CD4-positive, CD25-positive, alpha-beta regulatory T cell (primary cell): ENCODE data around the gene EPHB2. TPM values are rescaled to one million over a fixed set of nuclear protein-coding genes. Genes with fewer than 3 reads are reported as not detected.

Source experiments
- ATAC-seq, 2 donors: fragments of 150-1000 bp; cut with Tn5 transposase; one replicate each; pipeline ENCODE4 v1.10.0; 2021; ENCODE audit warnings: low read depth in 2 of 2, moderate number of reproducible peaks in 2 of 2, moderate library complexity in 1 of 2
- DNase-seq, 3 donors: peaks; one replicate each; pipeline versions ENCODE4 v3.0.0 to v3.0.0-alpha.2; 2012 to 2022; ENCODE audit warnings: mixed read lengths in 1 of 3
- H3K27ac ChIP-seq: one replicate; pipeline ENCODE4 v1.7.0; 2013; ENCODE audit warnings: mild to moderate bottlenecking, low read length; ENCODE audit not compliant: insufficient read depth, poor library complexity, severe bottlenecking
- H3K27me3 ChIP-seq: one replicate; pipeline ENCODE4 v1.7.0; 2013; ENCODE audit warnings: low read length; ENCODE audit not compliant: control insufficient read depth, insufficient read depth
- H3K36me3 ChIP-seq: one replicate; pipeline ENCODE4 v1.7.0; 2013; ENCODE audit warnings: mild to moderate bottlenecking, low read length, moderate library complexity; ENCODE audit not compliant: control insufficient read depth, insufficient read depth
- H3K4me1 ChIP-seq: 2 replicates; pipeline ENCODE4 v1.7.0; 2013; ENCODE audit warnings: mild to moderate bottlenecking, low read length; ENCODE audit not compliant: insufficient read depth, control insufficient read depth, poor library complexity, severe bottlenecking
- H3K4me3 ChIP-seq: one replicate; pipeline ENCODE4 v1.7.0; 2013; ENCODE audit warnings: low read depth, mild to moderate bottlenecking, low read length, moderate library complexity
- H3K9me3 ChIP-seq, 2 experiments: 1 replicate in 1 of 2; 2 replicates in 1 of 2; pipeline ENCODE4 v1.7.0; 2013; ENCODE audit warnings: low read length in 2 of 2, mild to moderate bottlenecking in 1 of 2, moderate library complexity in 1 of 2; ENCODE audit not compliant: control insufficient read depth in 2 of 2
- H3K27ac Mint-ChIP-seq, 3 donors: one replicate each; pipeline ENCODE4 v1.8.0; 2020 to 2022; ENCODE audit warnings: mild to moderate bottlenecking in 3 of 3, mixed read lengths in 3 of 3, moderate library complexity in 2 of 3
- H3K27me3 Mint-ChIP-seq: one replicate; pipeline ENCODE4 v1.8.0; 2022; ENCODE audit warnings: mild to moderate bottlenecking, mixed read lengths
- H3K36me3 Mint-ChIP-seq: one replicate; pipeline ENCODE4 v1.8.0; 2020; ENCODE audit warnings: mixed read lengths
- H3K4me1 Mint-ChIP-seq, 4 donors: one replicate each; pipeline ENCODE4 v1.8.0; 2020 to 2022; ENCODE audit warnings: mixed read lengths in 4 of 4, mild to moderate bottlenecking in 1 of 4
- H3K4me3 Mint-ChIP-seq, 4 donors: one replicate each; pipeline ENCODE4 v1.8.0; 2020 to 2022; ENCODE audit warnings: mild to moderate bottlenecking in 4 of 4, mixed read lengths in 4 of 4, moderate library complexity in 3 of 4
- H3K9me3 Mint-ChIP-seq, 7 donors: one replicate each; pipeline ENCODE4 v1.8.0; 2020 to 2022; ENCODE audit warnings: mixed read lengths in 7 of 7, mild to moderate bottlenecking in 3 of 7, moderate library complexity in 2 of 7
- polyA plus RNA-seq, 4 donors: library from polyadenylated mRNA; unstranded; fragments of 300-500 nt; fragmentation: Illumina TruSeq; gene quantifications; one replicate each; pipeline ENCODE4 v1.2.3, GENCODE V29; 2021
- total RNA-seq: library from RNA; stranded (reverse); gene quantifications from one replicate; pipeline ENCODE4 v1.2.3, GENCODE V29; 2022

EPHB2 gene
- total and polyA plus RNA-seq, 5 donors from 2014 or later: not detected

- H3K27me3 ChIP-seq: no peaks in the 10 kb centered on the region
- Mint-ChIP-seq H3K27ac (no peak overlapping the region), H3K4me3 (no peak overlapping the region), H3K4me1 (no peaks in the 10 kb centered on the region), H3K27me3 (peaks cover 5% of the 10 kb centered on the region), H3K9me3 (peaks cover 0 to 1% (median 0%) of the 10 kb centered on the region in 7 donors), H3K36me3 (no peaks in the 10 kb centered on the region)
- no peaks in the 10 kb centered on the region for H3K36me3 ChIP-seq
- ATAC-seq (no peak), DNase-seq (no peak)
- no peak overlapping the region for H3K4me3 ChIP-seq
- H3K27ac ChIP-seq: no peak overlapping the region
- H3K4me1 ChIP-seq: no peaks in the 10 kb centered on the region
- H3K9me3 ChIP-seq: no peaks in the 10 kb centered on the region
Measured at GRCh38 chr1:22869325-22869724, 158.7 kb downstream of the EPHB2 start.

GRCh38 chr1:22870201-22870871, 159.7 kb downstream of the EPHB2 start:
- Histone ChIP-seq H3K36me3 (no peaks in the 10 kb centered on the region), H3K27me3 (no peaks in the 10 kb centered on the region), H3K4me3 (no peak overlapping the region), H3K27ac (no peak overlapping the region), H3K9me3 (no peaks in the 10 kb centered on the region), H3K4me1 (no peaks in the 10 kb centered on the region)
- H3K4me3 Mint-ChIP-seq: no peak overlapping the region
- no peak overlapping the region for H3K27ac Mint-ChIP-seq
- no peak for ATAC-seq
- no peak for DNase-seq
- no peaks in the 10 kb centered on the region for H3K36me3 Mint-ChIP-seq
- peaks cover 5% of the 10 kb centered on the region for H3K27me3 Mint-ChIP-seq
- no peaks in the 10 kb centered on the region for H3K4me1 Mint-ChIP-seq
- H3K9me3 Mint-ChIP-seq: peaks cover 0 to 1% (median 0%) of the 10 kb centered on the region in 7 donors

- H3K27me3 Mint-ChIP-seq: no peaks in the 10 kb centered on the region
- no peak overlapping the region for H3K4me3 Mint-ChIP-seq
- H3K27ac ChIP-seq: no peak overlapping the region
- H3K4me3 ChIP-seq: no peak overlapping the region
- no peaks in the 10 kb centered on the region for H3K27me3 ChIP-seq
- H3K36me3 ChIP-seq: no peaks in the 10 kb centered on the region
- DNase-seq (no peak), ATAC-seq (no peak)
- no peaks in the 10 kb centered on the region for H3K9me3 Mint-ChIP-seq
- no peaks in the 10 kb centered on the region for H3K9me3 ChIP-seq
- no peaks in the 10 kb centered on the region for H3K36me3 Mint-ChIP-seq
- no peaks in the 10 kb centered on the region for H3K4me1 ChIP-seq
- no peaks in the 10 kb centered on the region for H3K4me1 Mint-ChIP-seq
- no peak overlapping the region for H3K27ac Mint-ChIP-seq
Measured at GRCh38 chr1:22872981-22873664, 162.5 kb downstream of the EPHB2 start.

GRCh38 chr1:22874785-22875184, 164.1 kb downstream of the EPHB2 start:
- no peaks in the 10 kb centered on the region for H3K27me3 Mint-ChIP-seq
- no peak overlapping the region for H3K4me3 Mint-ChIP-seq
- DNase-seq (no peak), ATAC-seq (no peak)
- no peaks in the 10 kb centered on the region for H3K36me3 ChIP-seq
- no peaks in the 10 kb centered on the region for H3K9me3 ChIP-seq
- H3K27me3 ChIP-seq: no peaks in the 10 kb centered on the region
- no peaks in the 10 kb centered on the region for H3K36me3 Mint-ChIP-seq
- H3K27ac ChIP-seq: no peak overlapping the region
- no peak overlapping the region for H3K4me3 ChIP-seq
- no peaks in the 10 kb centered on the region for H3K4me1 ChIP-seq
- no peaks in the 10 kb centered on the region for H3K9me3 Mint-ChIP-seq
- H3K4me1 Mint-ChIP-seq: no peaks in the 10 kb centered on the region
- H3K27ac Mint-ChIP-seq: no peak overlapping the region

GRCh38 chr1:22875241-22875640, 164.6 kb downstream of the EPHB2 start:
- Mint-ChIP-seq H3K4me3 (no peak overlapping the region), H3K27me3 (no peaks in the 10 kb centered on the region), H3K9me3 (no peaks in the 10 kb centered on the region), H3K4me1 (no peaks in the 10 kb centered on the region), H3K27ac (no peak overlapping the region), H3K36me3 (no peaks in the 10 kb centered on the region)
- no peak overlapping the region for H3K27ac ChIP-seq
- no peaks in the 10 kb centered on the region for H3K27me3 ChIP-seq
- DNase-seq (no peak), ATAC-seq (no peak)
- no peaks in the 10 kb centered on the region for H3K4me1 ChIP-seq
- H3K9me3 ChIP-seq: no peaks in the 10 kb centered on the region
- no peak overlapping the region for H3K4me3 ChIP-seq
- no peaks in the 10 kb centered on the region for H3K36me3 ChIP-seq

GRCh38 chr1:22875841-22876240, 165.2 kb downstream of the EPHB2 start:
- no peaks in the 10 kb centered on the region for H3K4me1 Mint-ChIP-seq
- no peak for DNase-seq

GRCh38 chr1:22876359-22877111, 165.9 kb downstream of the EPHB2 start:
- no peak overlapping the region for H3K4me3 ChIP-seq
- Mint-ChIP-seq H3K4me3 (no peak overlapping the region), H3K27me3 (no peaks in the 10 kb centered on the region), H3K27ac (no peak overlapping the region), H3K36me3 (no peaks in the 10 kb centered on the region), H3K9me3 (no peaks in the 10 kb centered on the region), H3K4me1 (no peaks in the 10 kb centered on the region)
- no peaks in the 10 kb centered on the region for H3K9me3 ChIP-seq
- no peaks in the 10 kb centered on the region for H3K27me3 ChIP-seq
- no peaks in the 10 kb centered on the region for H3K36me3 ChIP-seq
- no peaks in the 10 kb centered on the region for H3K4me1 ChIP-seq
- DNase-seq (no peak), ATAC-seq (no peak)
- no peak overlapping the region for H3K27ac ChIP-seq

More at GRCh38 chr1:22875841-22876240, 165.2 kb downstream of the EPHB2 start:
- H3K9me3 ChIP-seq: no peaks in the 10 kb centered on the region
- H3K4me1 ChIP-seq: no peaks in the 10 kb centered on the region
- H3K36me3 ChIP-seq: no peaks in the 10 kb centered on the region
- Mint-ChIP-seq H3K27ac (no peak overlapping the region), H3K36me3 (no peaks in the 10 kb centered on the region), H3K9me3 (no peaks in the 10 kb centered on the region), H3K4me3 (no peak overlapping the region), H3K27me3 (no peaks in the 10 kb centered on the region)
- ATAC-seq: no peak
- no peak overlapping the region for H3K4me3 ChIP-seq
- H3K27ac ChIP-seq: no peak overlapping the region
- H3K27me3 ChIP-seq: no peaks in the 10 kb centered on the region
